ENCODE results near the gene CD180. TPM values are rescaled to one million over a fixed set of nuclear protein-coding genes. Genes with fewer than 3 reads are reported as not detected.

The CD180 gene
- total RNA-seq, 1 experiment from 2014 or later = not detected

DNA sequence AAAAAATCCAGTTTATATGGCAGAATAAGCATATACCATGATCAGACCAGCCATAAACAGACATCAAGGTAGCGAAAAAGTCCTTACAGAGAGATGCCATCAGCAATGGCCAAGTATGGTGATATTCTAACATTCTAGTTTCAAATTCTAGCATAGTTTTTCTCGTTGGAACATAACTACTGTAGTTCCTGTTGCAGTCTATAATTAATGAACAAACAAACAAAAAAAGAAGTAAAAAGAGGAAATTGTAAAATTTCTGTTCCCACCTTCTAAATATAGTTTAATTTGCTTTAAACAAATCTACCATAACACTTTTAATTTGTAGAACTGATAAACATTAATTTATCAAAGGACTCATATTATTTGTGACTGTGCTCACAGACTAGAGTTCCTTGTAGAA, 9.9 kb upstream of the CD180 start:
- TF ChIP-seq, protein P1, sequence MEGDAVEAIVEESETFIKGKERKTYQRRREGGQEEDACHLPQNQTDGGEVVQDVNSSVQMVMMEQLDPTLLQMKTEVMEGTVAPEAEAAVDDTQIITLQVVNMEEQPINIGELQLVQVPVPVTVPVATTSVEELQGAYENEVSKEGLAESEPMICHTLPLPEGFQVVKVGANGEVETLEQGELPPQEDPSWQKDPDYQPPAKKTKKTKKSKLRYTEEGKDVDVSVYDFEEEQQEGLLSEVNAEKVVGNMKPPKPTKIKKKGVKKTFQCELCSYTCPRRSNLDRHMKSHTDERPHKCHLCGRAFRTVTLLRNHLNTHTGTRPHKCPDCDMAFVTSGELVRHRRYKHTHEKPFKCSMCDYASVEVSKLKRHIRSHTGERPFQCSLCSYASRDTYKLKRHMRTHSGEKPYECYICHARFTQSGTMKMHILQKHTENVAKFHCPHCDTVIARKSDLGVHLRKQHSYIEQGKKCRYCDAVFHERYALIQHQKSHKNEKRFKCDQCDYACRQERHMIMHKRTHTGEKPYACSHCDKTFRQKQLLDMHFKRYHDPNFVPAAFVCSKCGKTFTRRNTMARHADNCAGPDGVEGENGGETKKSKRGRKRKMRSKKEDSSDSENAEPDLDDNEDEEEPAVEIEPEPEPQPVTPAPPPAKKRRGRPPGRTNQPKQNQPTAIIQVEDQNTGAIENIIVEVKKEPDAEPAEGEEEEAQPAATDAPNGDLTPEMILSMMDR (IDR thresholded peaks at IDR 0.05; ENCODE audit: insufficient read depth in 1 of 2, low read depth in 1 of 2, low read length in 1 of 2, severe bottlenecking in 1 of 2, unreplicated experiment in 1 of 2) = no peak
- BruUV-seq (replicated peaks) = no TSS peak
- ChIA-PET POLR2A (no interaction called here), CTCF (no interaction called here)
- intact Hi-C loops (cut with micrococcal nuclease; ENCODE audit: unreplicated experiment) = loop anchor here (5.0 kb wide), 1 partner anchor 219 kb away; no protein-coding TSS in a partner anchor
- Mint-ChIP-seq H3K27ac (ENCODE audit: unreplicated experiment) (no peak overlapping the region), H3K27me3 (ENCODE audit: insufficient read depth, unreplicated experiment) (no peaks in the 10 kb centered on the region), H3K9me3 (ENCODE audit: unreplicated experiment) (peaks cover under 1% of the 10 kb centered on the region), H3K4me1 (ENCODE audit: low read depth, unreplicated experiment) (peaks cover 11% of the 10 kb centered on the region), H3K36me3 (ENCODE audit: insufficient read depth, unreplicated experiment) (no peaks in the 10 kb centered on the region), H3K4me3 (ENCODE audit: unreplicated experiment) (no peak overlapping the region)
- Histone ChIP-seq H3K4me3 (ENCODE audit: low read depth, low read length) (no peak overlapping the region), H3K4me1 (no peaks in the 10 kb centered on the region), H3K9me3 (no peaks in the 10 kb centered on the region), H3K27me3 (replicated peaks; ENCODE audit: control insufficient read depth, insufficient read depth, low read length) (no peaks in the 10 kb centered on the region), H3K36me3 (ENCODE audit: control insufficient read depth, insufficient read depth, low read length) (no peaks in the 10 kb centered on the region)
- no peak for DNase-seq

DNA sequence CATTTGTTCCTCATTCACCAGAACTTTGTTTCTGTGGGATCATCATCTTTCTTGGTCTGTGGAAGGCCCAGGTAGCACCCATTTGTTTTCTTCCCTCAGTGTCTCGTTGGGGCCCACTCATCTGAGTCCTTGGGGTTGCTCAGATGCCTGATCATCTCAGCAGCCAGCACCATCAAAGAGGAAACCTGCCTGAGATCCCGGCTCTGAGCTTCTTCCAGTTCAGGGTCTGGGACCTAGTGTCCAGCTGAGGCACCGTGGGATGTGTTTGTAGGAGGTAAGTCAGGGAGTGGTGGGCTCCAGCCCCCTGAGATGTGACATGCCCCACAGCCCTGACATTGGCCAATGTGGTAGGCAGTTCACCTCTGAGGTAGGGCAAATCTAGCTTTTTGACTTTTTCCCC, 9.4 kb upstream of the CD180 start:
- Histone ChIP-seq H3K4me1 (no peaks in the 10 kb centered on the region), H3K4me3 (ENCODE audit: low read depth, low read length) (no peak overlapping the region), H3K36me3 (ENCODE audit: control insufficient read depth, insufficient read depth, low read length) (no peaks in the 10 kb centered on the region), H3K27me3 (replicated peaks; ENCODE audit: control insufficient read depth, insufficient read depth, low read length) (no peaks in the 10 kb centered on the region), H3K9me3 (no peaks in the 10 kb centered on the region)
- H3K9me3 Mint-ChIP-seq (ENCODE audit: unreplicated experiment) = peaks cover 6% of the 10 kb centered on the region
- H3K4me3 Mint-ChIP-seq (ENCODE audit: unreplicated experiment) = no peak overlapping the region
- ChIA-PET CTCF (no interaction called here), POLR2A (no interaction called here)
- no peak overlapping the region for H3K27ac Mint-ChIP-seq (ENCODE audit: unreplicated experiment)
- no peak for DNase-seq
- H3K36me3 Mint-ChIP-seq (ENCODE audit: insufficient read depth, unreplicated experiment) = no peaks in the 10 kb centered on the region
- intact Hi-C loops (cut with micrococcal nuclease; ENCODE audit: unreplicated experiment) = loop anchor here (5.0 kb wide), 1 partner anchor 219 kb away; no protein-coding TSS in a partner anchor
- H3K27me3 Mint-ChIP-seq (ENCODE audit: insufficient read depth, unreplicated experiment) = no peaks in the 10 kb centered on the region
- peaks cover 11% of the 10 kb centered on the region for H3K4me1 Mint-ChIP-seq (ENCODE audit: low read depth, unreplicated experiment)
- BruUV-seq (replicated peaks) = no TSS peak
- TF ChIP-seq, protein P1 (IDR thresholded peaks at IDR 0.05; ENCODE audit: insufficient read depth in 1 of 2, low read depth in 1 of 2, low read length in 1 of 2, severe bottlenecking in 1 of 2, unreplicated experiment in 1 of 2) = no peak

DNA sequence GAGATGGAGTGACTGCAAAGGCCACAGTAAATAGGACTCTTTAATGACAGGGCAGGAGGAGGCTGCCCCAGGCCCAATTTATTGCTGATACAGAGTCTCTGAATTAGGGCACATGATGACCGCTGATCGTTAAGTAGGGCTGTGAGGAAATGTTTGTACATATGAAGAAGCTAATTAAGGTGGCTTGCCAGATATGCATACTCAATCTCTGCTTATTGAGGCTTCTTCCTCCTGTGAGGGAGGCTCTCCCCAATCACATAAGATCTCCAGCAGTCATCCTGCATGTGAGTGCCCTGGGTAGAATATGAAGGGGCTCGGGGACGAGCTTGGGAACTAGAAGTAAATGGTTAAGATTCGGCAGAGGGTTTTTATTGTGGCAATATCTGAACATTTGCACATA, 8.2 kb upstream of the CD180 start:
- intact Hi-C loops (cut with micrococcal nuclease; ENCODE audit: unreplicated experiment) = loop anchor here (5.0 kb wide), 1 partner anchor 218 kb away; no protein-coding TSS in a partner anchor
- Mint-ChIP-seq H3K27ac (ENCODE audit: unreplicated experiment) (no peak overlapping the region), H3K4me1 (ENCODE audit: low read depth, unreplicated experiment) (peaks cover 11% of the 10 kb centered on the region), H3K27me3 (ENCODE audit: insufficient read depth, unreplicated experiment) (no peaks in the 10 kb centered on the region), H3K9me3 (ENCODE audit: unreplicated experiment) (peaks cover 12% of the 10 kb centered on the region), H3K4me3 (ENCODE audit: unreplicated experiment) (no peak overlapping the region), H3K36me3 (ENCODE audit: insufficient read depth, unreplicated experiment) (no peaks in the 10 kb centered on the region)
- Histone ChIP-seq H3K36me3 (ENCODE audit: control insufficient read depth, insufficient read depth, low read length) (no peaks in the 10 kb centered on the region), H3K27me3 (replicated peaks; ENCODE audit: control insufficient read depth, insufficient read depth, low read length) (no peaks in the 10 kb centered on the region), H3K9me3 (peaks cover 5% of the 10 kb centered on the region; the same call in 1 of the 2 replicates), H3K4me3 (ENCODE audit: low read depth, low read length) (no peak overlapping the region), H3K4me1 (no peaks in the 10 kb centered on the region)
- DNase-seq = no peak
- ChIA-PET CTCF (no interaction called here), POLR2A (no interaction called here)
- BruUV-seq (replicated peaks) = no TSS peak
- TF ChIP-seq, protein P1 (IDR thresholded peaks at IDR 0.05; ENCODE audit: insufficient read depth in 1 of 2, low read depth in 1 of 2, low read length in 1 of 2, severe bottlenecking in 1 of 2, unreplicated experiment in 1 of 2) = no peak

Measured in Caco-2 (cell line).